Left kidney (tissue), 8 donors: ENCODE measurements around the gene MAU2. TPM values are rescaled to one million over a fixed set of nuclear protein-coding genes. Genes with fewer than 3 reads are reported as not detected.

Experiments used
- DNase-seq: peaks from one replicate; pipeline ENCODE4 v3.0.0-alpha.2; 2013
- long read RNA-seq, 8 donors: transcript quantifications; one replicate each; lab custom pipeline, GENCODE V29; 2026
- polyA plus RNA-seq: library from polyadenylated mRNA; unstranded; fragments of 120-200 nt; gene quantifications from one replicate; pipeline ENCODE4 v1.2.1, GENCODE V29; 2013; ENCODE audit not compliant: insufficient read length

Gene MAU2, protein sequence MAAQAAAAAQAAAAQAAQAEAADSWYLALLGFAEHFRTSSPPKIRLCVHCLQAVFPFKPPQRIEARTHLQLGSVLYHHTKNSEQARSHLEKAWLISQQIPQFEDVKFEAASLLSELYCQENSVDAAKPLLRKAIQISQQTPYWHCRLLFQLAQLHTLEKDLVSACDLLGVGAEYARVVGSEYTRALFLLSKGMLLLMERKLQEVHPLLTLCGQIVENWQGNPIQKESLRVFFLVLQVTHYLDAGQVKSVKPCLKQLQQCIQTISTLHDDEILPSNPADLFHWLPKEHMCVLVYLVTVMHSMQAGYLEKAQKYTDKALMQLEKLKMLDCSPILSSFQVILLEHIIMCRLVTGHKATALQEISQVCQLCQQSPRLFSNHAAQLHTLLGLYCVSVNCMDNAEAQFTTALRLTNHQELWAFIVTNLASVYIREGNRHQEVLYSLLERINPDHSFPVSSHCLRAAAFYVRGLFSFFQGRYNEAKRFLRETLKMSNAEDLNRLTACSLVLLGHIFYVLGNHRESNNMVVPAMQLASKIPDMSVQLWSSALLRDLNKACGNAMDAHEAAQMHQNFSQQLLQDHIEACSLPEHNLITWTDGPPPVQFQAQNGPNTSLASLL
- 70.1 TPM for polyA plus RNA-seq
- long read RNA-seq, donor 1, partial matches to known transcripts = 0 of 8 reads
- long read RNA-seq, donor 1, other reads (novel, unspliced or antisense) = 5 of 8 reads
- long read RNA-seq, donor 2, partial matches to known transcripts = 39 of 42 reads
- long read RNA-seq, donor 2, other reads (novel, unspliced or antisense) = 0 of 42 reads
- long read RNA-seq, donor 3, partial matches to known transcripts = 0 of 8 reads
- long read RNA-seq, donor 3, other reads (novel, unspliced or antisense) = 6 of 8 reads
- long read RNA-seq, donor 4 = 0 reads
- long read RNA-seq, donor 5, partial matches to known transcripts = 17 of 34 reads
- long read RNA-seq, donor 5, other reads (novel, unspliced or antisense) = 15 of 34 reads
- long read RNA-seq, donor 6, partial matches to known transcripts = 0 of 2 reads
- long read RNA-seq, donor 6, other reads (novel, unspliced or antisense) = 0 of 2 reads
- long read RNA-seq, donor 7, partial matches to known transcripts = 35 of 39 reads
- long read RNA-seq, donor 7, other reads (novel, unspliced or antisense) = 0 of 39 reads
- long read RNA-seq, donor 8, partial matches to known transcripts = 0 of 6 reads
- long read RNA-seq, donor 8, other reads (novel, unspliced or antisense) = 5 of 6 reads

DNA sequence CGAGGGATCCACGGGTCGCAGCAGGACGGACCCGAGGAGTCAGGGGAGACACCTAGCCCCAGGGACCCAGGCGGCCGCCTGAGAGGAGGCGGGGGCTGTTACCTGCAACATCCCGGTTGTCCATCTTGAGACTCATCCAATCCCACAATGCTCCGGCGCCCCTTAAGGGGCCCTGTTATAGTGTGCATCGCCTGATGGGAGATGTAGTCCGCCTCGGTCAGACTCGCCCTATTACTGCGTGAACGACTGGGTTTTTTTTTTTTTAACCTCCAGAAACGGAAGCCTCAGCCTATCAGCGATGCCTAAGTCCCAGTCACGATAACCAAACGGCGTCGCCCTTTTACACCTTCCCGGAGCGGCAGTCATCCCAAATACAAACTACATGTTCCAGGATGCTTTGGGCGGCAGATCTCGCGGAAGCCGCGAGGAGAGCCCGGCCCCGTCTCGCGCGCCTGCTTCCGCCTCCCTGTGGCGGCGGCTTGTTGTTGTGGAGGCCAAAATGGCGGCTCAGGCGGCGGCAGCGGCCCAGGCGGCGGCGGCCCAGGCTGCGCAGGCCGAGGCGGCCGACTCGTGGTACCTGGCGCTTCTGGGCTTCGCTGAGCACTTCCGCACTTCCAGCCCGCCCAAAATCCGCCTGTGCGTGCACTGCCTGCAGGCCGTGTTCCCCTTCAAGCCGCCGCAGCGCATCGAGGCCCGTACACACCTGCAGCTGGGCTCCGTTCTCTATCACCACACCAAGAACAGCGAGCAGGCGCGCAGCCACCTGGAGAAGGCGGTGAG, at the start of gene MAU2, which contains the start of gene SUGP1:
Gene MAU2 (plus strand): TSS at position 469 of the 780 bp plus-strand sequence. CDS start 31 bp downstream, at position 500.
Gene SUGP1 (minus strand): TSS at position 149 of the 780 bp plus-strand sequence. CDS start 13 bp downstream, at position 136.
- peak; percentile 93 for DNase-seq

DNA sequence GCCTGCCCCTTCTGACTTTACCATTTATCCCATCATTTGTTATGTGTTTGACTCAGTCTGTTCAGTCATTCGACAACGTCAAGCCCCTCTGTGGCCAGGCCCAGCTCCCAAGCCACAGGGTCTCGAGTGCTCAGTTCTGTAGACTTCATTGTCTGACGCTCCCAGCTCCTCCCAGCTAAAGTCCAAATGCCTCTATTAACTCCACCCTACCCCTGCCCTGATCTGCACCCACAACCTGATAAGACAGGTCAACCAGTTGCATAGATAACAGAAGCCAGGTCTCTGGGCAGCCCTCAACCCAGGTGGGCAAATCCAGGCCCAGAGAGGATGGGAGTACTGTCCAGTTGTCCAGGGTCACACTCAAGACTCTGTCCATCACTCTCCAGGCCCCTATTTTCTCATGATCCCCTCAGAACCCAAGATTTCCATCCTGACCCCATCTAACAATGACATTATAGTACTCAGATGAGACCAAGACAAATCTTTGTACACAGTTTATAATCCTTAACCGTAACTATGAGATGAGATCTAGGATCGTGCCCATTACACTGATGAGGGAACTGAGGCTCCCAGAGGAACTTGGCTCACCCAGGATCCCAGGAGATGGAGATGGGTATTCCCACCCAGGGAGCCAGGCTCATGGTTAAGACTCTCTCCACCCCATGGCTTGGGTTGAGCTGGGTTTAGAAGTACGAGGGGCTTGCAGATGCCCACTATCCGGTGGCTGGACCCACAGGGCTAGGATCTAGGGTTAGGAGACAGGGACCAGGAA, 48.6 kb upstream of the MAU2 start:
- no peak for DNase-seq

DNA sequence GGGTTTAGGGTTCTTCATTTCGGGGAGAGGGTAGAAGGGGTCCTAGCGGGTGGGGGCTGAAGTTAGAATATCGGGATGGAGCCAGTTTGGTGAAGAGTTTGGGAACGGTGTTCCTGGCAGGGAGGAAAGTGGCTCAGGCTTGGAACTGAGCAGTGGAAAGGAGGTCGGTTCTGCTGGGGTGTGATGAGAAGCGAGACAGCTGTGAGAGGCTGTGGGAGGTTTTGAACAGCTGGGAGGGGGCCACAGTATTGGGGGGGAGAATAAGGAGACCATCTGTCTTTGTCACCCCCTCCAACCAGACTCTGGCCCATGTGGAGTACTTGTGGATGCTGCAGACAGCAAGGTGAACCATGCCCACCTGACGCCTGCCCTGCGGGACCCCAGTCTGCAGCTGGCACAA, 46.5 kb upstream of the MAU2 start:
- DNase-seq = no peak

DNA sequence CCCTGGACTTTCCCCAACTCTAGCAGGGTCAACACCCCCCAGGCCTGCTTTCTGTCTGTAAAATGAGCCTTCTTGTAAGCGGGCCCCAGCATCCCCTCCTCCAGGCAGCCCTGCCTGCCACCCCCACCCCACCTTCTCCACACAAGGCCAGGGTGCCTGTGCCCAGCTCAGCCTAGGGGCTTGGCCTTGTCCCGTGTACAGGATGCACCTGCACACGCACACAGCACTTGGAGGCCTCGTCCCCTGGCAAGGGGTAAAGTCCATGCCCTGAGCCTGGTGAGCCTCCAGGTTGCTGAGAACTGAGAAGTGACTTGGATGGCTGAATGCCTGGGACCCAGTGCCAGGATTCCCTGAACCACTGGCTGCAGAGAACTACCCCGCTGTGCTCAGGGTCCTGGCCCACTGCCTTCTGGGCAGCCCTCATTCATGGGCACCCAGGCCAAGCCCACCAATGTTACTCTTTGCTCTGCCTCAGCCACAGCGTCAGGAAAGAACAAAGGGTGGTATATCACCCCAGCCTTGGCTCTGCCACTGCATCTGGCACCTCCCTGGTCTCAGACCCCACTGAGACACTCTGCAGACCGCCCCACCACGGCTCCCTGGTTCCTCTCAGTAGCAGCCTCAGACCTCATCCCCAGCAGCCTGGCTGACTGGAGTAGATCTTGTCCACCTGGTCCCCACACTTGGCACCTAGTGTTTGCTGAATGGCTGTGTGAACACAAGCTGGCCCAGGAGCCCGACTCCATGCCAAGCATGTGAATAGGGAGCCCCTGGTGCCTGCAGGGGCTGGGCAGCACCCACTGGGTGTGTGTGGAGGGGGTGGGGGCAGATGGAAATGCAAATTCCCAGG, 45.7 kb upstream of the MAU2 start:
- DNase-seq = no peak

DNA sequence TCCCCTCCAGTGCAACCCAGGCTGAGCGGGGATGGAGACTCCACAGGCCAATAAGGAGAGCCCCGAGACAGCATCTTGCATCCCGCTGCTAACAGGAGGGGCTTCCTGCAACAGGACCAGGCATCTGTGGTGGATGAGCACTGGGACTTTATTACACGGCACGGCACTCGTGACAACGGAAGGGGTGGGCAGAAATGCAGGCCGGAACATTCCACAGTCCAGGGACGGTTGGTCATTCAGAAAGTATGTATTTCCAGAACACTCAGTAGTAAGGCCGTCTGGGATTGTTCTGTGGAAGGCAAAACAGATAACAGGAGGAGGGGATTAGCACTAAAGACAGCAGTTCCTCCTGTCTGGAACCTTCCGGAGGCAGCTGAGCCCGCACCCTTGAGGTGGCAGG, 44.2 kb upstream of the MAU2 start:
- DNase-seq = no peak

DNA sequence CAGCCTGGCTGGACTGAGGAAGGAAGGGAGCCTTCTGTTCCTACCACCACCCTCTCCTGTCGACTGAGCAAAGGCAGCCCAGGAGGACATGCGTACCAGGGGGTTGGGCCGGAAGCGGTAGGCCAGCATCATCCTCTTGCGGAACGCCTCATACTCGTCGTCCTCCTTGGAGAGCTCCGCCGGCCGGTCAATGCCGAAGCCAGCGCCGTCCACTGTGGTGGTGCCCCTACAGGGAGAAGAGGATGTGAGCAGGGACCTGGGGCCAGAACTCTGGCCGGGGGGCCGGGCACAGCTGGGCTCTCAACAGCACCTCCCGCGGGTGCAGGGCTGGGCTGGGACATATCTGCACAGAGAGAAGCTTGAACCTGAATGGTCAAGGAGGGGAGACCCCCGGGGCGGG, 43.8 kb upstream of the MAU2 start:
- no peak for DNase-seq

DNA sequence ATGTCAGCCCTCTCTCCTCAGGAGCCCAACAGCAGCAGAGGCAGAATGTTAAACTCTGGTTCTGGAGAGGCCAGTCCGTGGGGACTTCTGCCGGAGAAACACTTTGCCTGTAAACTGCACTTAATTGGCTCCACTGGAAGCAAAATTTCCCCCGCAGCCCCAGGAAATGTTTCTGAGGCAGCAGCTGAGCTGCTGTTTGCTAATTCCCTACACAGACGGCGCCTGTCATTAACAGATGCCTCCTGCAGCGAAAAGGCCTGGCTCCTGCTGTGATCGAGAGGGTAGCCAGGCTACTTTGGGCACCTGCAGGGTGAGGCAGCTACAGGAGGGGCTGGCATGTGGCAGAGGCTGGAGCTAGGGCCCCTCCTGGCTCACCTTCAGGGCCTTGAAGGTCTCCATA, 42.3 kb upstream of the MAU2 start:
- DNase-seq = no peak

DNA sequence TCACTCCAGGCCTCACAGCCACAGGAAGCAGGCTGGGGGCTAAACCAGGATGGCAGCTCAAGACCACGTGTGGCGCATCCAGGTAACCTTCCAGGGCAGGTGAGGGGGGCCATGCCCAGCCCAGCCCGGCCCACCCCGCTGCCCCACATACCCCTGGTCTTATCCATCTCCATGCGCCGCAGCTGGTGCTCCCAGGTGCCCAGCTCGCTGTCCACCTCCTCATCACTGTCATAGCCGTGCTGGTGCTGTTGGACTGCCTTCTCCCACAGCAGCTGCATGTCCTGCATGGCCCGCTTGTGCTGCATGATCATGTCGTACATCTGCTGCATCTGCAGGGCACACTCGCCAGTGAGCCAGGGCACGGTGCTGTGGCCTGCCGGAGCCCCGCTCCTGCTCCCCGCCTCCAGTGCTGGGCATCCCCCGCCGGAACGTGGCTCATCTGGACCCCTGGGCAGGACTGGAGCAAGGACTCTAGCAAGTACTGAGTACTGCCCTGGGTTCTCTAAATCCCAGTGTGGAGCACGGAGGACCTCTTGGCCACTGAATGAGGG, 41.5 kb upstream of the MAU2 start:
- no peak for DNase-seq

DNA sequence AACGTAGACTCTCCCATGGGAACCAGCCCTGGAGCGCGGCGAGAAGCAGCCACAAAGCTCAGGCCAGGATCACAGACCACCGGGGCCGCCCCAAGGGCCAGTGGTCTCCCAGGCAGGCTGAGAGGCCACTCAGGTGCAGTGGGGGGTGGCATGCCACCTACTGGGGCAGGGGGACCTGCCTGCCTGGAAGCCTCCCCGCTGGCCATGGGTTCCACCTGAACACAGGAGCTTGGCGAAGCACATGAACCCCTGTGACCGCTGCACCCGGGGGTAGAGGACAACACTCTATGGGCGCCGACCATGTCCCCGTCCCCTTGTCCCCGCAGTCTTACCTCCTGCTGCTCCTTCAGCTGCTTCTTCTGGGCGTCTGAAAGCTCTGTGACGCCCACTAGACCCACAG, 40.8 kb upstream of the MAU2 start:
- DNase-seq = no peak

DNA sequence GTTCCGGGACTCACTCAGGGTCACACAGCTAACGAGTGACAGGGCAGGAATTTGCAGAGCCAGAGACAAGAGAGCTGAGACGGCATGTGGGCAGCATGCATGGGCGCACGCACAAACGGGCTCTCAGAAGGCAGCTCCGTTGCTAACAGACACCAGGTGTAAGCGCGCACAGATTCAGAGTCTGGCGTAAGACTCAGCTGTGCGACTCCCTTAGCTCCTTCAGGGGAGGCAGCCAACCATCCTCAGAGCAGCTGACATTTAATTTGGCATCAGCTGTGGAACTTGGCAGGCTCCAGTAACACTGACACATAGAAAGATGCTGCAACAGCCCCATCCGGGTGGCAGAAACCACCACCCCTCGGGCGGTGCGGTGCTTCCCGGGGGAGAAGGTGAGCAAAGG, 40.1 kb upstream of the MAU2 start:
- DNase-seq = no peak

DNA sequence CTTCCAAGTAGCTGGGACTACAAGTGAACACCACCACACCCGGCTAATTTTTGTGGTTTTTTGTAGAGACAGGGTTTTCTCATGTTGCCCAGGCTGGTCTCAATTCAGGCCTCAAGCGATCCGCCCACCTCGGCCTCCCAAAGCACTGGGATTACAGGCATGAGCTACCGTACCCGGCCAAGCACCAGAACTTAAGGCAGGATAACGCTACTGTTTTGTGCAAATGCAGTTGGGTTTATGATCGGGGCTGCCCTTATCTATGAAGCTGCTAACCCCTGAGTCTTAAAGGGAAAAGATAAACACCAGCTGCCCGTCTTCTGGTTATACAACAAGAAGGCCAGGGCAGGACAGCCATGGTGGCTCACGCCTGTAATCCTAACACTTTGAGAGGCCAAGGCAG, 34.9 kb upstream of the MAU2 start:
- no peak for DNase-seq

DNA sequence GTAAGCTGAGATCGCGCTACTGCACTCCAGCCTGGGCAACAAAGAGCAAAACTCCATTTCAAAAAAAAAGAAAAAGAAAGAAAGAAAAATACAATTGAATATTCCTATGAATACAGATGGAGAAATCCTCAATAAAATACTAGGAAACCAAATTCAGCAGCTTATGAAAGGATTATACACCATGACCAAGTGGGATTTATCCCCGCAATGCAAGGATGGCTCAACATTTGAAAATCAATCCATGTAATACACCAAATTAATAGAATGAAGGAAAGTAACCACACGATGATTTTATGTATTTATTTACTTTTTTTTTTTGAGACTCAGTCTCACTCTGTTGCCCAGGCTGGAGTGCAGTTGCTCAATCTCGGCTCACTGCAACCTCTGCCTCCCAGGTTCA, 28.0 kb upstream of the MAU2 start:
- no peak for DNase-seq

DNA sequence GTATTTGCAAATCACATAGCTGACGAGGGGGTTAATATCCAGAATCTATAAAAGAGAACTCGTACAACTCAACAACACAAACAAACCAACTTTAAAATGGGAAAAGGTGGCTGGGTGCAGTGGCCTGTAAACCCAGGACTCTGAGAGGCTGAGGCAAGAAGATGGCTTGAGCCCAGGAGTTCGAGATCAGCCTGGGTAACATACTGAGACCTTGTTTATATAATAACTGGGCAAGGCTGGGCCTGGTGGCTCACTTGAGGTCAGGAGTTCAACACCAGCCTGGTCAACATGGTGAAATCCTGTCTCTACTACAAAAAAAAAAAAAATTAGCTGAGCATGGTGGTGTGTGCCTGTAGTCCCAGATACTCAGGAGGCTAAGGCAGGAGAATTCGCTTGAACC, 25.7 kb upstream of the MAU2 start:
- DNase-seq = no peak

DNA sequence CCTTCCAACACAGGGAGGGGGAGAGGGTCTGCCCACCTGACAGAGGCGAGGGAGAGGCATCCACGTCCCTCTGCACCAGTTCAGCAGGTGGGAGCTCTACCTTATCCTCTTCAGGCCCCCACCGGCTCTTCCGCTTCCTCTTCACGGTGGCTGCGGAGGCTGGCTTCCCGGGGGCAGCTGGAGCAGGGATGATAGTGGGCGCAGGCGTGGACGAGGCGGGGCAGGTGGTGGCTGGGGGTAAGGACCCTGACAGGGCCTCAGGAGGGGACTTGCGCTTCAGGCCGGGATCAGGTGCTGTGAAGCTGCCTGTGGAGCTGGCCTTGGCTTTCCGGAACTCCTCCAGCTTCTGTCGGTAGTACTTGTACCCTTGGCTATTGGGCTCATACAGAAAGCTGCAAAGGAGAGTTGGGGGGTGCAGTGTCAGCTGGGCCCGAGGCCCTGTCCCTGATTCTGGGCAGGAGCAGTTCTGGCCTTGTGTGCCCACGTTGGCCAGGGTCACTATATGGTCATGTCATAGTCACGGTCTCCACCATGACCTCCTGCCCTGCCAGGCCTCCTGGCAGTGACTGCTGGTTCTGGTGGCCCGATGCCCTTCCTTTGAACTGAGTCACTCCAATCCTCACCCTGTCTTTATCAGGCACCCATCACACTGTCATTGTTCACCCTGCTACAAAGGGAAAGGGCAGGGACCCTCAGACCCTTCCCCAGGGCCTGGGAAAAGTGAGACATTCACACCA, 23.5 kb upstream of the MAU2 start:
- no peak for DNase-seq

DNA sequence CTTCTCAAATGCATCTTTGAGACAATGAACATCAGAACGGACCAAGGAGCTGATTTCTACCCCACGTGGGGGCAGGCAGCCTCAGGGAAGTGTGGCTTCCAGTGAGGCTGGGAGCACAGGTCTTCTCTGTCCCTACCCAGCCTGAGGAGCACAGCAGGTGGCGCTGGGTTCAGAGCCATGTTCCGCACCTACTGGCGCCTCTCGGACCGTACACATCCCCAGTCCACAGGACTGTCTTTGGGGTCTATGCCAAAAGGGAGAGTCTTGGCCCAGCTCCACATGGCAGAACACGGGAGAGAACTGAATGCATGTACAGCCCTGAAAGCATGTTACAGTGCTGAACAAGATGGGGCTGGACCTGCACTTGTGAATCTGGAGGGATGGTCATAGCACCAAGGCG, 22.9 kb upstream of the MAU2 start:
- DNase-seq = no peak

DNA sequence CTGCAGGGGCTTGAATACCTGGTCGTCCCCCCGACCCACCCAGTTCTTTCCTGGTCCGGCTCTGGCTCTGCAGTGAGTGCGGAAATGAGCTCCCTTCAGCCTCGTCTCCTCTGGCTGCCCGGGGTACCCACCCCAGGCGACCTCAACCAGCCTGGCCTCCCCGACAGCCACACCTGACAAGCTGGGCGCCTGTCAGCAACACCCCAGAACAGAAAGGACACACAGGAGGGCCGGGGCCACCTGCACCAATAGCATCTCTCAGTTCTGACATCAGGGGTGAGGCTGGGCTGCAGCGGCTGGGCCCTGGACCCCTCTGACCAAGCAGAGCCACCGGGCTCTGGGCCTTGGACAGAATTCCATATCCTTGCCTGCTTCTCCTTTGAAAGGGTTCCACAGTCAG, 20.0 kb upstream of the MAU2 start:
- DNase-seq = no peak

DNA sequence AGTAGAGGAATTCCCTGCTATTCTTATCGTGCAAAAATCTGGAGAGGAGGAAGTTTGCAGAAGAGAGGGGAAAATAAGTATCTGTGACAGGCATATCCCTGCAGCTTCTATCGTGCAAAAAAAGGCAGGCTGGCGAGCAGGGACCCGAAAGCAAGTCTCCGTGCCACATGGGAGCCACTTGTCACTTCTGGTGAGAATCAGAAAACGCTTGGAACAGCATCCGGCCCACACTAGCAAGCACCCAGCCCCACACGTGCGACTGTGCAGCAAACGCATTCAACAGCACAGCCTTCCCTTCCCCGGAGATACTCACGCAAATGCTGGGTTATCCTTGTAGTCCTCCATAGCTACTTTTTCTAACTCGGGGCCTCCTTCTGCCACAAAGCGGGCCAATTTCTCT, 17.2 kb upstream of the MAU2 start:
- no peak for DNase-seq

DNA sequence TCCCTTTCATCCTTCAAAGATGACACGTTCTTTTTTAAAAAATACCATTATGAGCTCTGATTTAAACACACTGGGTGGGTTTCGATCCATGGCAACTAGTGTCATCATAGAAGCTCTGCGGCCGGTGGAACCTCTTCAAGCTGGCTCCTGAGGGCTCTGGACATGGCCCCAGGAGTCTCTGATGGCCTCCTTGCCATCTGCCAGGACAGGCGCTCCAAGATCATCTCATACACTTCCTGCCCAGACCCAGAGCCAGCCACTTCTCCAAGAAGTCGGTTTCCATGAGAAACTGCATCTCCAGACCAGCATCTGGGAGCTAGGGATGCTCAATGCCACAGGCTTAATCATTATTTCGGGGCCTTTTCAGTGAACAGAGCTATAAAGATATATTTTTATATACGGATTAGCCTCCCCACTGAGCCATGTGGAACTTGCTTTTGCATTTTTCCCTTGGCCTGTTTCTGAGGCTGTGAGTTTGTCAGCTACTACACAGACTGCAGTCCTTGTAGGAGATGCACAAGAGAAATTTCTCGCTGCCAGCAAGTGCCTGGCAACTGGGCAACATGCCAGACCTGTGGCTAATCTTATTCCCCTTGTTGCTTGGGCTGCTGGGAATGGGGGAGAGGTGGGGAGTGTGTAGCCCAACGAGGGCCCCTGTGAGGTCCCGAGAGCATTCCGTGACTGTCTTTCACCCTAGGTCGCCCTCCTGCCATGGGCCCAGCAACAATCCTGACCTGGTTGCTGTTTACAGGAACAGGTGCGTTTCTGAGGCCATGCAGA, 16.3 kb upstream of the MAU2 start:
- no peak for DNase-seq
